Astrocyte of the cerebellum (primary cell): ENCODE data around the gene ACAD8.

Experiments
- DNase-seq: peaks from one replicate; pipeline ENCODE4 v3.0.0-alpha.2; 2011; ENCODE audit warnings: low read depth
- H3K4me3 ChIP-seq: 2 replicates; pipeline ENCODE4 v1.5.1; 2011; ENCODE audit warnings: mild to moderate bottlenecking, low read depth, low read length, moderate library complexity
- in situ Hi-C: cut with HindIII; loops from 2 replicates; pipeline ENCODE4 v1.10.0; 2017; ENCODE audit warnings: low sequenced_read_pairs
- TF ChIP-seq, protein P1 (sequence below): IDR thresholded peaks from 2 replicates; pipeline ENCODE4 v1.5.1; 2012; ENCODE audit warnings: low read length, low read depth, moderate library complexity, mild to moderate bottlenecking; ENCODE audit errors: missing control alignments

ACAD8 gene

DNA sequence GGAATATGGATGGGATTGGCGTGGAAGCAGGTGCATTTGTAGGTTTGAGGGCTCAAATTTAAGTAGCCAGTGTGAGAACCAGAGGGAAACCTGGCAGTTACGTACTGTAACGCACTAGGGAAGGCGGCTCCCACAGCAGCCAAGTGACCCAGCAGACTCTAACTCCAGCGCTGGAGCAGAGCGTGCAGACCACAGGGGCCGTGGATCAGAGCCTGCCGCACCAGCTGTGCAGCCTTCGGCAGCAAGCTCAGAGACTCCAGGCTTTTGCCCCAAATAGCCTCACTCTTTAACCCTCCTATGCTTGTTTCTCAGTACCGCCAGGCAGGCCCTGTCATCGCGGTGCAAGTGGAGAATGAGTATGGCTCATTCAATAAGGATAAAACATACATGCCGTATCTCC lies 35.1 kb downstream of the ACAD8 start:
- no peak for DNase-seq
- TF ChIP-seq, protein P1, sequence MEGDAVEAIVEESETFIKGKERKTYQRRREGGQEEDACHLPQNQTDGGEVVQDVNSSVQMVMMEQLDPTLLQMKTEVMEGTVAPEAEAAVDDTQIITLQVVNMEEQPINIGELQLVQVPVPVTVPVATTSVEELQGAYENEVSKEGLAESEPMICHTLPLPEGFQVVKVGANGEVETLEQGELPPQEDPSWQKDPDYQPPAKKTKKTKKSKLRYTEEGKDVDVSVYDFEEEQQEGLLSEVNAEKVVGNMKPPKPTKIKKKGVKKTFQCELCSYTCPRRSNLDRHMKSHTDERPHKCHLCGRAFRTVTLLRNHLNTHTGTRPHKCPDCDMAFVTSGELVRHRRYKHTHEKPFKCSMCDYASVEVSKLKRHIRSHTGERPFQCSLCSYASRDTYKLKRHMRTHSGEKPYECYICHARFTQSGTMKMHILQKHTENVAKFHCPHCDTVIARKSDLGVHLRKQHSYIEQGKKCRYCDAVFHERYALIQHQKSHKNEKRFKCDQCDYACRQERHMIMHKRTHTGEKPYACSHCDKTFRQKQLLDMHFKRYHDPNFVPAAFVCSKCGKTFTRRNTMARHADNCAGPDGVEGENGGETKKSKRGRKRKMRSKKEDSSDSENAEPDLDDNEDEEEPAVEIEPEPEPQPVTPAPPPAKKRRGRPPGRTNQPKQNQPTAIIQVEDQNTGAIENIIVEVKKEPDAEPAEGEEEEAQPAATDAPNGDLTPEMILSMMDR: no peak
- in situ Hi-C loops: no loop called here
- H3K4me3 ChIP-seq: no peak overlapping the region

DNA sequence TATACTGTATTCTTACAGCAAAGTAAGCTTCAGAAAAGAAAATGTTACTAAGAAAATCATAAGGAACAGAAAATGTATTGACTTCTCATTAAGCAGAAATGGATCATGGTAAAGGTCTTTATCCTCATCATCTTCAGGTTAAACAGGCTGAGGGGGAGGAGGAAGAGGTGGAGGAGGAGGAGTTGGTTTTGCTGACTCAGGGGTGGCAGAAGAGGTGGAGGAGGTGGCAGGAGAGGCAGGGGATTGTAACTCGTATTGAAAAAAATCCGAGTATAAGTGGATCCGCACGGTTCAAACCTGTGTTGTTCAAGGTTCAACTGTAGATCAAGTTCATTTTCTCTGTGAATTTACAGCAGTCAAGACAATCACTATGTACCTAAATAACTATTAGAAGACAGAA lies 35.8 kb downstream of the ACAD8 start:
- no peak overlapping the region for H3K4me3 ChIP-seq
- TF ChIP-seq, protein P1: no peak
- in situ Hi-C loops: no loop called here
- DNase-seq: no peak

DNA sequence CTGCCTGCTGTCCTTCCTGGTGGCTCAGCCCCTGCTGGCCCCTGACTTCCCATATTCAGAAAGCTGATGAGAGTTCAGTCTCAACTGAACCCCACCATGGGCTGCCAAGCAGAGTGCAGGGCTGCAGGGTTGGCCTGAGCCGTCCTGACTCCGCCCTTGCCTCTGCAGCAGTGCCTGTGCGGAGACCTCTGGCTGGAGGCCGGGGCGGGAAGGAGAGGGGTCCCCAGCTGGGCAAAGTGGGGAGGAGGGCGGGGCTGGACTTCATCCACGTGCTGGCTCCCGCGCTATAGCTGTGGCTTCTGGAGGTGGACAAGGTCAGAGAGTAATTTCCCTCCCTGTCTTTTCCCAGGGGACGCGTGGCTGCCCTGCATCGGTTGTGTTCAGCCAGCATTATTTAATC lies 36.4 kb downstream of the ACAD8 start:
- no peak for DNase-seq
- in situ Hi-C loops: no loop called here
- no peak overlapping the region for H3K4me3 ChIP-seq
- TF ChIP-seq, protein P1: no peak

DNA sequence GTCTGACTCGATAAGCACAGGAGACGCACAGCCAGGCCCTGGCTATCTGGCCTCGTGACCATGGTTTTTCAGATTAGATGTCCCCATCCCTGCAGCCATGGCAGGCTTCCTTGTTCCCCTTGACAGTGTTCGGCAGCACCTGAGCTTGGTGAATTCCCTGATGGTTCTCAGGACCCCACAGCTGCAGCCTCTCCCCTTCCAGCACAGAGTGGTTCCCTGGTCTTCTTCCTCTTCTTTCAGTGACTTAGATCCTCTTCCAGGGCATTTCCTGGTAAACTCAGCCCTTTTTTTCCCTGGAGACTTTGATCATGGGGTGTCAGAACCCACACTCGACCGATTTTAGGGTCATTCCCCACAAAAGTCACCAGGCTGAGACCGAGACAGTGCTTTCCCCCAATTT lies 37.3 kb downstream of the ACAD8 start:
- no peak for DNase-seq
- H3K4me3 ChIP-seq: no peak overlapping the region
- TF ChIP-seq, protein P1: no peak
- in situ Hi-C loops: no loop called here

DNA sequence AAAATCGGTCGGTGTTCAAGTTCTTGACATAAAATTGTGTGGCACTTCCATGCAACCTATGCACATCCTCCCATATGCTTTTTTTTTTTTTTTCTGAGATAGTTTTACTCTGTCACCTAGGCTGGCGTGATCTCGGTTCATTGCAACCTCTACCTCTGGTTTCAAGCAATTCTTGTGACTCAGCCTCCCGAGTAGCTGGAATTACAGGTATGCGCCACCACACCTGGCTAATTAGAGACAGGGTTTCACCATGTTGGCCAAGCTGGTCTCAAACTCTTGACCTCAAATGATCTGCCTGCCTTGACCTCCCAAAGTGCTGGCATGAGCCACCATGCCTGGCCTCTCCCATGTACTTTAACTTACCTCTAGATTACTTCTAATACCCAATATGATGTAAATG lies 37.8 kb downstream of the ACAD8 start:
- no peak for DNase-seq
- TF ChIP-seq, protein P1: no peak
- in situ Hi-C loops: no loop called here
- H3K4me3 ChIP-seq: no peak overlapping the region

DNA sequence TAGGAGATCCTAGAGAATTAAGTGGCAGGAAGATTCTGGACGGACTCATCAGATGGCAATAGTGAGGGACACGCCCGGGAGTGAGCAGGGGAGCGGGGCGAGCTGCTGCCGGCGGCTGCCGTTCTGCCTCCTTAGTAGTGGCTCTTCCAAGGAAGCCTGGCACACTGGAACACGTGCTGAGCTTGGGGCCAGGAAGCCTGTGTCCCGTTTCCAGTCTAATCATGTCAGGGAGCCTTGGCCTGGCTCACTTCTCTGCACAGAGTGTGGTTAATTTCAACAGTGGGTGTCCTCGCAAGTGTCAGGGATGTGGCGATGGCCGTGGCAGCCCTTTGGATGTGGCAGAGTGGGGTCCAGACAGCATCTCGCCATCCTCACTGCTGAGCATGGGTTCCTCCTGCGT lies 39.3 kb downstream of the ACAD8 start:
- in situ Hi-C loops: no loop called here
- TF ChIP-seq, protein P1: no peak
- H3K4me3 ChIP-seq: no peak overlapping the region
- no peak for DNase-seq
